HG03520 (cell line): Measurements from ENCODE around the gene MAMLD1.

Experiments
- ATAC-seq: cut with Tn5 transposase; IDR thresholded peaks from one replicate; pipeline ENCODE4 v1.9.1; 2021; ENCODE audit warnings: mild to moderate bottlenecking, moderate library complexity; ENCODE audit not compliant: unreplicated experiment

MAMLD1 gene

GRCh38 chrX:150558424-150558823, 195.3 kb downstream of the MAMLD1 start:
- ATAC-seq = no peak
